GM18861 (cell line): Measurements from ENCODE around the gene UQCRC1.

Source experiments
- ATAC-seq: cut with Tn5 transposase; IDR thresholded peaks from one replicate; pipeline ENCODE4 v1.9.1; 2021; ENCODE audit not compliant: unreplicated experiment

The UQCRC1 gene

GRCh38 chr3:48599509-48600285 lies 9.7 kb downstream of the UQCRC1 start:
- ATAC-seq, result no peak

DNA sequence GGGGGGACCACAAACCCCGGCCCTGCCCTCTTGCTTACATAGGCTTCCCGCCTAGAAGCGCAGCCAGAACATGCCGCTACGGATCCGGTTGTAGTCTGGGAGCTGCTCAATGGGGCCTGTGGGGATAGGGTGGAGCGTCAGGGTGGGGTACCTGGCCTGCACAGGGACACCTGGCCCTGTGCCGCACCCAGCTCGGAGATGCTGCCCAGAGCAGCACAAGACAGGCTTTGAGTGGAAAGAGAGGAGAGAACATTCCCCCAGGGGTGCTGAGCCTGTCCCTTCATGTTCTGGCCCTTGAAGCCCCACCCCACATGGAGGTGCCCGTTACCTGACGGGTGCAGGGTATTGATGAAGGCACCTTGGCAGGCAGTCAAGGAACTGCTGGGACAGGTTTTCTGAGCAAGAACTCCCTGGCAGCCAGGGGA lies 10.4 kb downstream of the UQCRC1 start:
- ATAC-seq, result no peak

DNA sequence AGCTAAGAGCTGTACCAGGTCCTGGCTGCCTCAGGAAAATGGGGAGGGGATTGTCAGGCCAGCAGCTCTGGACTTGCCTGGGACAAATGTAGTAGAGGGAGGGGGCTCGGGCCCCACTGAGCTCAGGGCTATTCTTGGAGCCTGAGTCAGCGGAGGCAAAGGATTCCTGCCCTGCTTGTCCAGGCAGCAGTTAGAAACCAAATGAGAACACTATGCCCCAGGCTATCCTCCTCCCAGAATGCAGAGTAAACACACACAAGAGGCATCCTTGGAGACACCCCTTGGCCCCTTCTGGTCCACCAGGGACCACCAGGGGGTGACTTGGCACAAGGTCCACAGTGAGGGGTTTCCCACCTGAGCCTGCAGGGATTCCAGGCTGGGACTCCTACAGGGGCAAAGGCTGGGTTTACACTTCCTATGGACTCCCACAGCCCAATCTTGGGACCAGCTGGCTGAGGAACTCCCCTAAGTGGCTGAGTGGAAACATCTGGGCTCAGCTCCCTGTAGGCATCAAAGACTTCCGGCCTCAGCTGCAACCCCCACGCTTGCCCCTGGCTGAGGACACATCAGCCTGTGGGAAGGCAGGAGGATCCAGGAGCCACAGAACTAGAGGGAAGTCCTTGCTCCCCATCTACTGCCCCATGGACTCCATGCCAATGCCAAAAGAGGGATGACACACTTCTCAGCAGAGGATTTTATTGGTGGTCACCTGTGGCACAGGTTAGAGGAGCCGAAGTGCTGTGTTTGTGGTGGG lies 10.9 kb downstream of the UQCRC1 start:
- ATAC-seq, result no peak

DNA sequence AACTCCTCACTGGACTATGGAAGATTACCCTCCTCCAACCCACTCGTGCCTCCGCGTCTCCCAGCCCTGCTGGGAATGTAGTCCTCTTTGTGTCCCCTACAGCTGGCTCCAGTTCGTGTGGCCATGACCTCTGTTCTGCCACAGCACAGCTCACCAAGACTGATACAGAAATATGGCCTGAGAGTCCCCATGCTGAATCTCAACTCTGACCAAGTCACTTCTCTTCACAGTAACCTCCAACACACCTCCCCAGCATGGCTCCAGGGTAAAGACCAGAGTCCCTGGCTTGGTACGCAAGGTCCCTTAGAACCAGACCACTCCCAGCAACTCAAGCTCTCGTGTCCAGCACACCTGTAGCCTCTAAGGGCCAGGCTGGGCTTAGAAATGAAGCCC lies 12.0 kb downstream of the UQCRC1 start:
- no peak for ATAC-seq

DNA sequence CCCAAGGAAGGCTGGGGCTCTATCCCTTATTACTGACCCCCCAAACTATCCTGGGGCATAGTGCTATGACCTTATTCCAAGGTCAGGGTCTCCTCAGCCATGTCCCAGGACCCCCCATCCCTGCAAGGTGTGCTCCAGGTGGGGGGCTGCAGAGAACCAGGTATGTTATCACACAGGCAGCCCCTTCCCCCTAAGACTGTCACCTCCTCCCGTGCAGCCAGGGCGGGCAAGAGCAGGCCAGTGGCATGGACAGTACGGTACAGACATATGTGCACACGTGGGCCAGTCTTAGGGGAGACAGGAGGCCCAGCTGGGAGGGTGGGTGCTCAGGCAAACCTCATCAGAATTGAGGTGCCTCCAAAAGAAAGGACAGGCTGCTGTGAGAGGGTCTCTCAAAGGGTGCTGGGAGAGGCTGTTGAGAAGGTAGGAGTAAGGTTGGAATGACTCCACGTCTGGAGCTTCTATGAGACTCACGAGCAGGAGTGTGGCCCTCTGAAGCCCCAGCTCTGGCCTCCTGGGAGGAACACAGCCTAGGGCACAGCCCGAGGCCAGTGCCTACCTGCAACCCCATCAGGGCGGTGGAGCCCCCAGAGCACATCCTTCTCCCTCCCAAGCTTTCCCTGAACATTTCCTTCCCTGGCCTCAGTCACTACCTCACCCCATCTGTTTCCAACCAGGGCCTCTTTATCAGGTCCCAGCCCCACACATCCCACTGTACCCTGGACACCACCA lies 12.6 kb downstream of the UQCRC1 start:
- no peak for ATAC-seq

GRCh38 chr3:48596157-48596556 lies 13.3 kb downstream of the UQCRC1 start:
- ATAC-seq, result no peak

DNA sequence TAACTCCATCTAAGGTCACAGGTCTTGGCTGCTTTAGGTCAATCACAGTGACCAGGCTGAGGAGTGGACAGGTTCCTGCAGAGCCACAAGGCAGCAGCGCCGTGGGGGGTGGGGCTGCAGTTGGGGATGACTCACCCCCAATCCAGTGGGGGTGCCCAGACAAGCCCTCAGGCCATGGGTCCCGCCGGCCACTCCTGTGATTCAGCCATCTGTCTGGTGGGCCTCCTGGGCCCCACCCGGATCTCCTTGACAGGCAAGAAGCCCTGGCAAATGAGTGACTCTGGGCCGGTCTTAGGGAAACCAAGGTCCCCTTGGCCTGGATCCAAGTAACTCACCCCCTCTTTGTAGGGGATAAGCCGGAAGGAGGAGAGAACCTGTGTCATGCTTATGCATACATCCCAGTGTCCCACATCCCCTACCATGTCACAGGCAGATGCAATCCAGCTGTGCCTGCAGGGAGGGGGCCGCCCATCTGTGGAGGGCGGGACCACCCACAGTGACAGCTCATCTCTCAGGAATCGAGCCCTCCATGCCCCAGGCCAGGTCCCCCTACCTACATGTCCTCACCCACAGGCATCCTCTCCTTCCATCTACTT lies 13.8 kb downstream of the UQCRC1 start:
- no peak for ATAC-seq

DNA sequence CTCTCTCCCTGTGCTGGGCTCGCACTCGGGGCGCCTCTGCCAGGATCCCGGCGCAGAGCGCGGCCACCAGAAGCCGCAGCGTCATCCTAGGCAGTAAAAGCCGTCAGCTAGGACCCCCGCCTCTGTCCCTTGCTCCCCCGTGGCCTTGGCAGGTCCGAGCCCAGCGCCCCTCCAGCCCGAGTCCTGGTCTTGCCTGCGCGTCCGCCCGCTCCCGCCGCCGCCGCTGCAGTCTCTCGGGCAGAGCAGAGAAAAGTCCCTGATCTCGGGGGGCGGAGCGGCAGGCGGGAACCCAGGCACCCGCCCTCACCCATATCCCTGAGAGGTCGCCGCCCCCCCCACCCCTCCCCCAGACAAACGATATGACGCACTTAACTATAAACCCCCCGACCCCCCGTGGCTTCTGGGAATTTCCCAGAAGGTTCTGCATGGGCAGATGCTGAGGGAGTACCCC lies 14.3 kb downstream of the UQCRC1 start, which contains the start of gene COL7A1:
Gene COL7A1 (minus strand): TSS at position 255 of the 451 bp plus-strand sequence. CDS start 170 bp downstream, at position 85.
- no peak for ATAC-seq

- no peak for ATAC-seq
These were observed 14.9 kb downstream of the UQCRC1 start for GRCh38 chr3:48594417-48595049.

DNA sequence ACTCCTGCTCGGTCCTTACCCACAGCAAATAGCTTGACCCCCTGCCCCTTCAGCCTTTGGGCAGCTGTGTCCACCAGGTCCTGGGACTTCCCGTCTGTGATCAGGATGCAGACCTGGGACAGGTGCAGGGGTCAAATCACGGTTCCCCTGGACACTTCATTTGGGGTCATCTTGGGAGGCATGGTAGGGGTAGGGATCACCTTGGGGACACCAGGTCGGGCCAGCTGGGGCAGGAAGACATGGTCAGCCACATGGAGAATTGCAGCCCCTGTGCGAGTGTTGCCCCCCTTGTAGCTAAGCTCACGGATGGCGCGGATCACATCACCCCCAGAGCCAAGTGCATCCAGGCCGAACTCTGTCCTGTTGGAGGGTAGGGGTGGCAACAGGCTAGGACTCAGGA lies 16.1 kb downstream of the UQCRC1 start:
- no peak for ATAC-seq

DNA sequence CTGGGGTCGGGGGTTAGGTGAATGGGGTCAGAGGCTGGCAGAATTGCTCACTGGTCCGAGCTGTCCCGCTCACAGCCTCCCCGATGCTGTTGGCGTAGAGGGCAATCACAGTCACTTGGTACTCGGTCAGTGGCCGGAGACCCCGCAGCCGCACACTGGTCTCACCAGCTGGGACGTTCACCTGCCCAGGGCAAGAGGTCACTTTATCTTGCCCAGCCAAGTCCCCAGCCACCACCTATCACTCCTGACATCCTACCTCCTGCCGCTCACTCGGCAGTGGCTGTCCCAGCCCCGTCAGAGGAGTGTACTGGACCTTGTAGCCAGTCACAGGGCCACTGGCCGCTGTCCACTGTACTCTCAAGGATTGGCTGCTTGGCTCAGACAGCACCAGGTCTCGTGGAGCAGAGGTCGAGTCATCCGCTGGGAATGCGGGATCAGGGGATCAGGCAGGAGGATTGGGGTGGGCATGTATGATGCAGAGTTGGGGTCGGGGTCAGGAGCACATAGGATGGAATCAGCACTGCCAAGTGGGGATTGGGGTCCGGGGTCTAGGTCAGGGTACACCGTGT lies 16.8 kb downstream of the UQCRC1 start:
- no peak for ATAC-seq

DNA sequence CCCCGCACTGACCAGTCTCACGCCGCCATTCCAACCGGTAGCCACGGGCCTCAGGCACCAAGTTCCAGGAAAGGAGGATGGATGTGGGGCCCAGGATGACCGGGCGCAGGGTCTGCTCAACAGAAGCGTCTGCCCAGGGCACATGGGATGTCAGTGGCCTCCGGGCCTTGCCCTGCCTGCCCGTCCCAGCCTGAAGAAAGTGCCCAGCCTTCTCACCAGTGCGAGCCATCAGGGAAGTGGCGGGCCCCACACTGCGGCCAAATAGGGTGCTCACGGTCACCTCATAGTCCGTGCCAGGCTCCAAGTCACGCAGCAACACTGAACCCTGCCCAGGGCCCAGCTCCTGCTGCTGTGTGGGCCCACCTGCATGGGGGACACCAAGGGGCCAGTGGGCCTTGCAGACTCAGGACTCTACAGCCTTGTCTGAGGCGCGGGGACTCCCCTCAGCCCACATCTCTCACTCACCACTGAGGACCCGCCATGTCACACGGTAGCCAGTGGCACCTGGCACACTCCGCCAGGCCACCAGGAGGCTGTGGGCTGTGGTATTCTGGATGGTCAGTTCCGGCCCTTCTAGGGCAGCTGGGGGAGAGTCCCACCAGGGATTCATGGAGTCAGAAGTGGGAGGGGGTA lies 17.4 kb downstream of the UQCRC1 start:
- ATAC-seq, result no peak

- ATAC-seq, result no peak
These were observed 18.0 kb downstream of the UQCRC1 start for GRCh38 chr3:48591436-48591835.

DNA sequence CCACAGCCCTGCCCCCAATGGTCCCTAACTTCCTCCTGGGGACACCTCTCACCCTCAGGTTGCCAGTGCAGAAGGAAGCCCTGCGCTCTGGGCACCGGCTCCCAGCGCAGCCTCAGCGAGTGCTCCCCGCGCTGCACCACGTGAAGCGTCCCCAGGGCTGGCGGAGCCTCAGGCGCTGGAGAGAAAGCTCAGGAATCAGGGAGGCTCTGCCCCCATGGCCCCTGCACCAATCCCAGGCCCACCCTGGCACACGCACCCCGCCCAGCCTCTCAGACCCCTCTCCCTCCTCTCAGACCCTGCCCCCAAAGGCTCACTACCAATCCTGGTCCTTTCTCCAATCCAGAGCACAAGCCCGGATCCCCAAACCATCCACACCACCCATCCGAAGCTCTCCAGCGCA lies 21.2 kb downstream of the UQCRC1 start:
- ATAC-seq, result no peak

DNA sequence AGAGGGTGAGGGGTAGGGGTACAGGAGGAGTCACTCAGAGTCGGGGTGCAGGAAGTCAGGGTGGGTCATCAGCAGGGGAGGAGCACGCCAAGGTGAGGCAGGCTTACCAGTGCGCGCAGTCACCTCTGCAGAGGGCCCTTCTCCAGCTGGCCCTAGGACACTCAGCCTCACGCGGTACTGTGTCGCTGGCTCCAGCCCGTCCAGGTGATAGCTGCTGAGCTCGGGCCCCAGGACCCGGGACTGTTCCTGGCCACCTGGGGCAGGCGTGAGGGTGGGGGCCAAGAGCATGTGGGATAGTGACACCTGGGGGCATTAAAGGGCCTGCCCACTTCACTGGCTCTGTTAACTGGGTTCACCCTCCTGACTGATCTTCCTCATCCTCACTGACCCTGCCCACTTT lies 21.8 kb downstream of the UQCRC1 start:
- no peak for ATAC-seq

DNA sequence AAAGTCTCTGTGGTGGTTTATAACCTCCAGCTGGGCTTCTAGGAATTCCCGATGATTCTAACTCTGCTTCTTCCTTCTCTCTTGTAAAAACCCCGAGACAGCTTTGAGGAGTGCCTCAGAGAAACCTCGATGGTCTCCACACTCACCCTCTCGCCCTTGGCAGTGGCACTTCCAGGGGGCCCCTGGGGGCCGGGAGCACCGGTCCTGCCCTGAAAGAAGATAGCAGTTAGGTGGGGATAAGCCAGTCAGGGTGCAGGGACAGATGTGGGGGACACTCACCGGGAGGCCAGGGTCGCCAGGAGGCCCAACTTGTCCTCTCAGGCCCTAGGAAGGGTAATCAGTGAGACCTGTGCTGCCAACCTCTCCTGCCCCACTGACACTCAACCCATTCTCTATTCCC lies 24.0 kb downstream of the UQCRC1 start:
- ATAC-seq, result no peak

GRCh38 chr3:48584836-48585235 lies 24.6 kb downstream of the UQCRC1 start:
- no peak for ATAC-seq

DNA sequence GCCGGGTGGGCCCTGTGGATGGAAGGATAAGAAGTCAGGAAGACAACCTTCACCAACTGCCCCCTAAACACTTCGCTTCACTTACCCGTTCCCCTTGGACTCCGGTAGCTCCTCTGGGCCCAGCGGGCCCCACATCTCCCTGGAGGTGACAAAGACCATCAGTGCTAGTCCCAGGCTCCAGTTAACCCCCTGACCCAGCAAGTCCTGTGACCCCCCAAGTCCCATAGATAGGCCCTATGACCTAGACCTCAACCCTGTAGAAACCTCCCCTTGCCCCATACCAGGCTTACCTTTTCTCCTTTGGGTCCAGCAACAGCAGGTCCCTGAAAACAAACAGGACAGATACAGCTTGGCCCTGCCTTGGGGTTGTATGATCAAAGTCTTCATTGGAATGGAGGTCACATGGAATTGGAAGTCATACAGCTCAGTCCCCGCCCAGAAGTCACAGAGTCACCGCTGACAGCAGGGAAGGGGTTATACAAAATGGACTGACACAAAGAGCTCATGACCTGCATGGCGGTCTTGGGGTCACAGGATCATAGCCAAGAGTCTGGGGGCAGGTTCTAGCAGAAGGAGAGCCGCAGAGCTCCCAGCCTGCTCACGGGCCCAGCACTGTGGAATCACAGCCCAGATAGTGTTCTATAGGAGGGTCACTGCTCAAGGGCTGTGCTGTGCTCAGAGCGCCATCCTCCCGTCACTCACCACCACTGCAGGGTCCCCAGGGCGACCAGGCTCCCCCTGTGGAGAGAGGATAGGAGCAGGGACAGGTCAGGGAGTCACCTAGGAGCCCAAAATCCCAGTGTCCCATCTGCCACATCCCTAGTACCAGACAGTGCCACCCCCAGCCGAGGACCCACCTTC lies 27.6 kb downstream of the UQCRC1 start:
- no peak for ATAC-seq

- no peak for ATAC-seq
These were observed 32.8 kb downstream of the UQCRC1 start for GRCh38 chr3:48576647-48577046.
